HepG2 (cell line): ENCODE results near the gene B3GALT5. TPM values are rescaled to one million over a fixed set of nuclear protein-coding genes. Genes with fewer than 3 reads are reported as not detected.

Source experiments
- ATAC-seq: fragments of 200-7000 bp; cut with Tn5 transposase; 3 replicates; pipeline ENCODE4 v1.9.1; 2020; ENCODE audit warnings: mild to moderate bottlenecking, moderate library complexity
- BruUV-seq: library from RNA; stranded (reverse); fragments of 400-500 nt; replicated peaks from 2 replicates; lab custom pipeline; 2021; lab: Mats Ljungman, UMichigan
- CTCF ChIA-PET: fragments of 300-600 bp; formaldehyde crosslinking; extraction: SDS; loops from one replicate; lab custom pipeline; 2021; ENCODE audit warnings: low total read pairs, inconsistent platforms, low intra/inter-chr PET ratio; lab: Yijun Ruan, JAX
- POLR2A ChIA-PET: fragments of 350-600 bp; sonication (Branson Sonifier 250); formaldehyde crosslinking; loops from one replicate; lab custom pipeline; 2020; ENCODE audit warnings: antibody characterized with exemption, inconsistent platforms; lab: Yijun Ruan, JAX
- DNase-seq: peaks from one replicate; pipeline ENCODE4 v3.0.0-alpha.2; 2015; ENCODE audit warnings: low spot score
- FAIRE-seq: peaks from 3 replicates; lab custom pipeline; 2011; peaks lifted over from hg19 to GRCh38; lab: Jason Lieb, UNC
- H2AFZ ChIP-seq: one replicate; pipeline ENCODE4 v1.6.1; 2011; ENCODE audit warnings: low read length, inconsistent platforms
- H3K27ac ChIP-seq: fragments of 300-600 bp; 3 replicates; pipeline ENCODE4 v1.8.0; 2011; ENCODE audit warnings: mixed run types, mild to moderate bottlenecking, mixed read lengths, low read length, inconsistent platforms; ENCODE audit not compliant: insufficient read depth; ENCODE audit errors: extremely low read length
- H3K27me3 ChIP-seq, 2 experiments: fragments of 200-600 bp in 1 of 2; 2 replicates in 1 of 2; 3 replicates in 1 of 2; pipeline versions ENCODE4 v1.6.0 to v1.8.0; 2011; ENCODE audit warnings: low read length in 2 of 2, mild to moderate bottlenecking in 2 of 2, moderate library complexity in 2 of 2, inconsistent platforms in 1 of 2; ENCODE audit not compliant: insufficient read depth in 2 of 2, control insufficient read depth in 1 of 2
- H3K36me3 ChIP-seq, 2 experiments: fragments of 200-600 bp in 1 of 2; replicated peaks in 1 of 2; 2 replicates in 1 of 2; 3 replicates in 1 of 2; pipeline versions ENCODE4 v1.5.1 to v1.8.0; 2011; ENCODE audit warnings: low read length in 2 of 2, inconsistent platforms in 1 of 2; ENCODE audit not compliant: insufficient read depth in 2 of 2, control insufficient read depth in 1 of 2
- H3K4me1 ChIP-seq: 2 replicates; pipeline ENCODE4 v1.5.1; 2012; ENCODE audit warnings: low read length, inconsistent platforms; ENCODE audit not compliant: insufficient read depth
- H3K4me2 ChIP-seq: 2 replicates; pipeline ENCODE4 v1.6.0; 2011; ENCODE audit warnings: low read depth, low read length, inconsistent platforms
- H3K4me3 ChIP-seq, 3 experiments: fragments of 200-600 bp in 1 of 3; sonication (generic), shearing (Covaris generic) in 1 of 3; replicated peaks in 1 of 3; 2 replicates each; pipeline ENCODE4 v1.5.1; 2011 to 2016; ENCODE audit warnings: low read length in 3 of 3, inconsistent platforms in 2 of 3, low read depth in 2 of 3, mild to moderate bottlenecking in 2 of 3, control low read depth in 1 of 3, mixed read lengths in 1 of 3; ENCODE audit not compliant: insufficient read depth in 1 of 3
- H3K79me2 ChIP-seq: one replicate; pipeline ENCODE4 v1.6.1; 2011; ENCODE audit warnings: low read length, inconsistent platforms; ENCODE audit not compliant: insufficient read depth
- H3K9ac ChIP-seq: 2 replicates; pipeline ENCODE4 v1.6.0; 2011; ENCODE audit warnings: mild to moderate bottlenecking, low read depth, low read length, inconsistent platforms; ENCODE audit not compliant: insufficient read depth
- H3K9me3 ChIP-seq: 2 replicates; pipeline ENCODE4 v1.5.1; 2012; ENCODE audit warnings: mild to moderate bottlenecking, low read length
- H4K20me1 ChIP-seq: 2 replicates; pipeline ENCODE4 v1.6.0; 2011; ENCODE audit warnings: inconsistent platforms, mild to moderate bottlenecking, low read length, moderate library complexity; ENCODE audit not compliant: insufficient read depth
- ASH2L ChIP-seq: fragments of 300-600, 200-600 bp; sonication (generic); IDR thresholded peaks from 2 replicates; pipeline ENCODE4 v1.7.0; 2017; ENCODE audit warnings: low read depth, mild to moderate bottlenecking, moderate library complexity, mixed read lengths, low read length; ENCODE audit not compliant: insufficient read length
- ATF3 ChIP-seq: sonication (generic); formaldehyde crosslinking; IDR thresholded peaks from 2 replicates; pipeline ENCODE4 v1.4.0; 2020; ENCODE audit warnings: missing genetic modification reagents
- CREB1 ChIP-seq, 2 experiments: fragments of 450-650 bp in 1 of 2; IDR thresholded peaks; 2 replicates each; pipeline ENCODE4 v1.6.1; 2016 to 2017; ENCODE audit warnings: control low read depth in 1 of 2, mild to moderate bottlenecking in 1 of 2, missing compliant biosample characterization in 1 of 2, missing genetic modification characterization in 1 of 2
- FOXA1 ChIP-seq, 2 experiments: fragments of 450-650 bp in 1 of 2; sonication (generic) in 1 of 2; formaldehyde crosslinking in 1 of 2; IDR thresholded peaks; 2 replicates each; pipeline versions ENCODE4 v1.4.0 to v1.6.1; 2016 to 2020; ENCODE audit warnings: missing genetic modification reagents in 1 of 2
- JDP2 ChIP-seq: sonication (generic); formaldehyde crosslinking; IDR thresholded peaks from 2 replicates; pipeline ENCODE4 v1.8.1; 2022; ENCODE audit warnings: missing genetic modification reagents, borderline replicate concordance
- MBD4 ChIP-seq: IDR thresholded peaks from 2 replicates; pipeline ENCODE4 v1.6.1; 2012; ENCODE audit warnings: low read length, inconsistent platforms, borderline replicate concordance
- NCOA1 ChIP-seq: sonication (generic); formaldehyde crosslinking; IDR thresholded peaks from 2 replicates; pipeline ENCODE4 v1.9.0; 2021; ENCODE audit warnings: missing genetic modification reagents
- NPAS2 ChIP-seq: sonication (generic); formaldehyde crosslinking; IDR thresholded peaks from 2 replicates; pipeline ENCODE4 v1.8.0; 2022; ENCODE audit warnings: mild to moderate bottlenecking, missing genetic modification reagents, borderline replicate concordance
- RARA ChIP-seq: IDR thresholded peaks from 2 replicates; pipeline ENCODE4 v1.6.1; 2016; ENCODE audit warnings: missing genetic modification reagents, missing compliant biosample characterization
- TAF15 ChIP-seq: fragments of 200-400 bp; formaldehyde crosslinking; IDR thresholded peaks from one replicate; pipeline ENCODE4 v1.6.1; 2018; ENCODE audit warnings: mild to moderate bottlenecking, low read depth, low read length; ENCODE audit not compliant: poor library complexity, severe bottlenecking
- UBTF ChIP-seq: sonication (generic); formaldehyde crosslinking; IDR thresholded peaks from 2 replicates; pipeline ENCODE4 v1.4.0; 2020; ENCODE audit warnings: mild to moderate bottlenecking, missing genetic modification reagents
- YEATS2 ChIP-seq: sonication (generic); formaldehyde crosslinking; IDR thresholded peaks from 2 replicates; pipeline ENCODE4 v1.4.0; 2020; ENCODE audit warnings: missing genetic modification reagents, borderline replicate concordance
- ZNF256 ChIP-seq: sonication (generic); formaldehyde crosslinking; conservative IDR thresholded peaks from 2 replicates; pipeline ENCODE4 v1.4.0; 2020; ENCODE audit warnings: missing genetic modification reagents
- ZNF263 ChIP-seq: sonication (generic); formaldehyde crosslinking; IDR thresholded peaks from 2 replicates; pipeline ENCODE4 v1.4.0; 2020; ENCODE audit warnings: missing genetic modification reagents
- ZNF709 ChIP-seq: sonication (generic); formaldehyde crosslinking; IDR thresholded peaks from 2 replicates; pipeline ENCODE4 v1.5.0; 2020; ENCODE audit warnings: mild to moderate bottlenecking, missing genetic modification reagents
- ZNF775 ChIP-seq: sonication (generic); formaldehyde crosslinking; IDR thresholded peaks from 2 replicates; pipeline ENCODE4 v1.4.0; 2020; ENCODE audit warnings: missing genetic modification reagents, mild to moderate bottlenecking, moderate library complexity, borderline replicate concordance
- ZNF883 ChIP-seq: sonication (generic); formaldehyde crosslinking; IDR thresholded peaks from 2 replicates; pipeline ENCODE4 v1.5.1; 2020; ENCODE audit warnings: mild to moderate bottlenecking, missing genetic modification reagents; ENCODE audit errors: not compliant biosample characterization
- WGBS: methylation state at CpG from one replicate; pipeline ENCODE4 v1.1.6; 2017; ENCODE audit warnings: low lambda C conversion rate; 5-methylcytosine and 5-hydroxymethylcytosine counted together
- in situ Hi-C: cut with HindIII; loops from 2 replicates; pipeline ENCODE4 v1.10.0; 2017; ENCODE audit warnings: low pct_unique_long_range_greater_than_20kb; ENCODE audit not compliant: extremely low pct_ligation_motif_present
- intact Hi-C: fragments of 100-400 bp; cut with micrococcal nuclease; formaldehyde crosslinking; loops from one replicate; pipeline ENCODE4 v1.10.0; 2022; ENCODE audit not compliant: unreplicated experiment
- polyA plus RNA-seq, 8 experiments: library from polyadenylated mRNA; depleted of rRNA in 3 of 8; stranded (reverse) in 7 of 8; unstranded in 1 of 8; fragments of >200 nt; fragmentation: Illumina TruSeq in 4 of 8; extraction: Trizol in 4 of 8; gene quantifications; 2 replicates each; pipeline versions ENCODE4 v1.2.1 to v1.2.3, GENCODE V29; 2011 to 2016; ENCODE audit warnings: low read depth in 4 of 8, missing spikeins in 1 of 8, mixed read lengths in 1 of 8; ENCODE audit not compliant: insufficient read depth in 1 of 8
- total RNA-seq, 5 experiments: library from RNA; depleted of rRNA; stranded (reverse); fragments of >200 nt; fragmentation: Illumina TruSeq; extraction: Trizol; gene quantifications; 2 replicates each; pipeline ENCODE4 v1.2.3, GENCODE V29; 2016; ENCODE audit warnings: low read depth in 1 of 5
- TF ChIP-seq, protein P1 (sequence below): IDR thresholded peaks from 2 replicates; pipeline ENCODE4 v1.6.1; 2016; ENCODE audit warnings: mild to moderate bottlenecking, missing biosample characterization, missing genetic modification reagents

Gene B3GALT5
- total and polyA plus RNA-seq, 2 of the 13 experiments (the other 11 are each of a cell fraction or from before 2014, with no cell fraction given) = 0.02 to 0.03 TPM

DNA sequence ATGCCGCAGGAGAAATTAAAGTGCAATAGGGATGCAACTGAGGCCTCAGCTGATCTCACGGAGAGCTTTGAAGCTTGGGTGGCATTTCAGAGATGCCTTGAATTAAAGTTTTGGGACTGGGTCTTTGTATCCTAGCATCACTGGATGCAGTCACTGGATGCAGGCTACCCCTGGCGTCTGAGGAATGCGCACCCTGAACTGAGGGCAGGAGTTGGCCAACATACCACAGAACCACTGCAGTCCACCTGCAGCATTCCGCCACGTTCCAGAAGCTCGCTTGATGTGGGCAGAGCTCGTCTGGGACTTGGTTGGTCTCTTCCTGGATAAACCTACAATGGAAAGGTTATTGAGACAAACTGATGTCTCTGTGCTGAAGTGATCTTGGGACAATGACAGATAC, 98.1 kb downstream of the B3GALT5 start:
- ChIA-PET CTCF (no interaction called here), POLR2A (no interaction called here)
- intact Hi-C loops (no loop called here), in situ Hi-C loops (no loop called here)
- Histone ChIP-seq H4K20me1 (no peaks in the 10 kb centered on the region), H3K9me3 (no peaks in the 10 kb centered on the region), H3K4me1 (no peaks in the 10 kb centered on the region), H3K27ac (no peak overlapping the region), H3K36me3 (no peaks in the 10 kb centered on the region), H3K27me3 (no peaks in the 10 kb centered on the region; a peak in 1 of 5 replicates), H3K79me2 (no peaks in the 10 kb centered on the region), H3K4me2 (no peak overlapping the region), H2AFZ (no peak overlapping the region), H3K4me3 (no peak overlapping the region), H3K9ac (no peak overlapping the region)
- DNase-seq (no peak), FAIRE-seq (no peak), ATAC-seq (no peak)
- no TSS peak for BruUV-seq
- WGBS = 69% methylated on average over 4 of the region's 8 CpGs
- TF ChIP-seq ASH2L = no peak
- TF ChIP-seq, protein P1, sequence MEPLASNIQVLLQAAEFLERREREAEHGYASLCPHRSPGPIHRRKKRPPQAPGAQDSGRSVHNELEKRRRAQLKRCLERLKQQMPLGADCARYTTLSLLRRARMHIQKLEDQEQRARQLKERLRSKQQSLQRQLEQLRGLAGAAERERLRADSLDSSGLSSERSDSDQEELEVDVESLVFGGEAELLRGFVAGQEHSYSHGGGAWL = no peak
- no peak for TF ChIP-seq TAF15
- no peak for TF ChIP-seq YEATS2
- no peak for TF ChIP-seq ZNF263 (CRISPR knock-in tag)
- no peak for TF ChIP-seq ZNF256 (CRISPR knock-in tag)
- TF ChIP-seq ZNF883 (CRISPR knock-in tag) = no peak
- no peak for TF ChIP-seq NPAS2 (CRISPR knock-in tag)
- TF ChIP-seq ATF3 = no peak
- TF ChIP-seq NCOA1 = no peak
- TF ChIP-seq ZNF709 (CRISPR knock-in tag) = no peak
- TF ChIP-seq FOXA1 (IDR thresholded peaks at IDR 0.05) = no peak
- TF ChIP-seq FOXA1 (CRISPR knock-in tag; IDR thresholded peaks at IDR 0.05) = no peak
- no peak for TF ChIP-seq CREB1 (IDR thresholded peaks at IDR 0.05)
- no peak for TF ChIP-seq CREB1 (CRISPR knock-in tag; IDR thresholded peaks at IDR 0.05)
- no peak for TF ChIP-seq MBD4
- TF ChIP-seq UBTF = no peak
- TF ChIP-seq ZNF775 = no peak
- no peak for TF ChIP-seq RARA (CRISPR knock-in tag)
- no peak for TF ChIP-seq JDP2
